Activated CD4-positive, alpha-beta memory T cell treated with anti-CD3 and anti-CD28 coated beads for 36 hours (primary cell): ENCODE data around the gene HIC2. TPM values are rescaled to one million over a fixed set of nuclear protein-coding genes. Genes with fewer than 3 reads are reported as not detected.
A peak's percentile ranks its signal among the peaks of the same experiment; 100 is the strongest.
"Not testable (repeated sequence)": the region's sequence is repeated elsewhere in the genome, so short reads cannot be mapped to it uniquely, and the experiment has no call there.

ENCODE experiments used
- CTCF ChIA-PET: fragments of 350-600 bp; sonication (Branson Sonifier 250); formaldehyde crosslinking; loops from one replicate; lab custom pipeline; 2021; ENCODE audit warnings: antibody characterized with exemption, inconsistent platforms; lab: Charles Lee
- POLR2A ChIA-PET: fragments of 350-600 bp; sonication (Branson Sonifier 250); formaldehyde crosslinking; loops from one replicate; lab custom pipeline; 2021; ENCODE audit warnings: antibody characterized with exemption; lab: Charles Lee
- DNase-seq: peaks from one replicate; pipeline ENCODE4 v3.0.0-alpha.2; 2020
- H3K27ac Mint-ChIP-seq: one replicate; pipeline ENCODE4 v1.8.0; 2021; ENCODE audit warnings: mixed read lengths
- H3K27me3 Mint-ChIP-seq: one replicate; pipeline ENCODE4 v1.8.0; 2021; ENCODE audit warnings: mixed read lengths
- H3K36me3 Mint-ChIP-seq: one replicate; pipeline ENCODE4 v1.8.0; 2021; ENCODE audit warnings: mixed read lengths
- H3K4me1 Mint-ChIP-seq: one replicate; pipeline ENCODE4 v1.8.0; 2021; ENCODE audit warnings: low read depth, mixed read lengths
- H3K4me3 Mint-ChIP-seq: one replicate; pipeline ENCODE4 v1.8.0; 2021; ENCODE audit warnings: mild to moderate bottlenecking, mixed read lengths
- H3K9me3 Mint-ChIP-seq: one replicate; pipeline ENCODE4 v1.8.0; 2021; ENCODE audit warnings: mixed read lengths
- intact Hi-C: fragments of 100-400 bp; cut with micrococcal nuclease; formaldehyde crosslinking; loops from one replicate; pipeline ENCODE4 v1.15.1; 2023
- total RNA-seq, 2 experiments: library from RNA; stranded (reverse); gene quantifications; one replicate each; pipeline ENCODE4 v1.2.3, GENCODE V29; 2021

Gene HIC2
- total RNA-seq, 2 experiments from 2014 or later: 3.6 to 3.7 TPM

GRCh38 chr22:21407792-21408191 is 9.4 kb upstream of the HIC2 start:
- CTCF ChIA-PET, intact Hi-C loops, H3K4me1 Mint-ChIP-seq, H3K27ac Mint-ChIP-seq, H3K4me3 Mint-ChIP-seq, DNase-seq, H3K36me3 Mint-ChIP-seq, POLR2A ChIA-PET, H3K27me3 Mint-ChIP-seq, H3K9me3 Mint-ChIP-seq: not testable (repeated sequence)

GRCh38 chr22:21416375-21416774 is 796 bp upstream of the HIC2 start:
- H3K9me3 Mint-ChIP-seq, H3K4me3 Mint-ChIP-seq, POLR2A ChIA-PET, DNase-seq, CTCF ChIA-PET, H3K36me3 Mint-ChIP-seq, intact Hi-C loops, H3K4me1 Mint-ChIP-seq, H3K27me3 Mint-ChIP-seq, H3K27ac Mint-ChIP-seq: not testable (repeated sequence)

- intact Hi-C loops: not testable (repeated sequence)
Measured at GRCh38 chr22:21417853-21418252, 682 bp downstream of the HIC2 start.

GRCh38 chr22:21418974-21419638 is 1.9 kb downstream of the HIC2 start:
- H3K27me3 Mint-ChIP-seq, intact Hi-C loops, POLR2A ChIA-PET, H3K4me3 Mint-ChIP-seq, H3K36me3 Mint-ChIP-seq, H3K9me3 Mint-ChIP-seq, CTCF ChIA-PET, DNase-seq, H3K4me1 Mint-ChIP-seq, H3K27ac Mint-ChIP-seq: not testable (repeated sequence)

More at GRCh38 chr22:21417853-21418252, 682 bp downstream of the HIC2 start:
- CTCF ChIA-PET, H3K36me3 Mint-ChIP-seq, H3K4me1 Mint-ChIP-seq, H3K27ac Mint-ChIP-seq, POLR2A ChIA-PET, DNase-seq, H3K27me3 Mint-ChIP-seq, H3K9me3 Mint-ChIP-seq: not testable (repeated sequence)
- H3K4me3 Mint-ChIP-seq: peak overlapping the region; percentile 46

GRCh38 chr22:21420180-21420763 is 3.1 kb downstream of the HIC2 start:
- H3K4me1 Mint-ChIP-seq, H3K4me3 Mint-ChIP-seq, DNase-seq, H3K36me3 Mint-ChIP-seq, H3K27me3 Mint-ChIP-seq, POLR2A ChIA-PET, H3K9me3 Mint-ChIP-seq, H3K27ac Mint-ChIP-seq, intact Hi-C loops, CTCF ChIA-PET: not testable (repeated sequence)

GRCh38 chr22:21424084-21424709 is 7.0 kb downstream of the HIC2 start:
- H3K4me3 Mint-ChIP-seq, intact Hi-C loops, H3K4me1 Mint-ChIP-seq, H3K27ac Mint-ChIP-seq, H3K36me3 Mint-ChIP-seq, DNase-seq, H3K27me3 Mint-ChIP-seq, CTCF ChIA-PET, POLR2A ChIA-PET, H3K9me3 Mint-ChIP-seq: not testable (repeated sequence)

- DNase-seq, H3K4me1 Mint-ChIP-seq, H3K27me3 Mint-ChIP-seq, H3K27ac Mint-ChIP-seq, POLR2A ChIA-PET, intact Hi-C loops, H3K4me3 Mint-ChIP-seq, CTCF ChIA-PET, H3K36me3 Mint-ChIP-seq, H3K9me3 Mint-ChIP-seq: not testable (repeated sequence)
Measured at GRCh38 chr22:21434378-21435233, 17.4 kb downstream of the HIC2 start.

GRCh38 chr22:21435998-21436810 is 19.0 kb downstream of the HIC2 start:
- H3K27me3 Mint-ChIP-seq, POLR2A ChIA-PET, H3K4me3 Mint-ChIP-seq, intact Hi-C loops, DNase-seq, H3K4me1 Mint-ChIP-seq, CTCF ChIA-PET, H3K9me3 Mint-ChIP-seq, H3K27ac Mint-ChIP-seq, H3K36me3 Mint-ChIP-seq: not testable (repeated sequence)

- intact Hi-C loops, H3K27me3 Mint-ChIP-seq, H3K9me3 Mint-ChIP-seq, POLR2A ChIA-PET, H3K27ac Mint-ChIP-seq, CTCF ChIA-PET, H3K36me3 Mint-ChIP-seq, H3K4me1 Mint-ChIP-seq, DNase-seq, H3K4me3 Mint-ChIP-seq: not testable (repeated sequence)
Measured at GRCh38 chr22:21438013-21438412, 20.8 kb downstream of the HIC2 start.

GRCh38 chr22:21440018-21440636 is 23.0 kb downstream of the HIC2 start:
- POLR2A ChIA-PET, H3K27me3 Mint-ChIP-seq, H3K36me3 Mint-ChIP-seq, intact Hi-C loops, CTCF ChIA-PET, DNase-seq, H3K4me1 Mint-ChIP-seq, H3K27ac Mint-ChIP-seq, H3K4me3 Mint-ChIP-seq, H3K9me3 Mint-ChIP-seq: not testable (repeated sequence)

GRCh38 chr22:21440676-21441075 is 23.5 kb downstream of the HIC2 start:
- H3K27ac Mint-ChIP-seq, intact Hi-C loops, H3K4me3 Mint-ChIP-seq, H3K4me1 Mint-ChIP-seq, DNase-seq, H3K9me3 Mint-ChIP-seq, CTCF ChIA-PET, H3K27me3 Mint-ChIP-seq, POLR2A ChIA-PET, H3K36me3 Mint-ChIP-seq: not testable (repeated sequence)
